SU-DHL-6 (cell line): ENCODE measurements around the gene FANCC.

Experiments used
- CTCF ChIP-seq: fragments of 200-600 bp; sonication (generic); IDR thresholded peaks from one replicate; pipeline ENCODE4 v1.5.1; 2017; ENCODE audit warnings: antibody characterized with exemption, mild to moderate bottlenecking, low read length, moderate library complexity; ENCODE audit not compliant: insufficient read depth, poor library complexity, severe bottlenecking
- EZH2phosphoT487 ChIP-seq: fragments of 200-600 bp; sonication (generic), shearing (Covaris generic); conservative IDR thresholded peaks from 2 replicates; pipeline ENCODE4 v1.6.1; 2018; ENCODE audit warnings: mild to moderate bottlenecking, antibody characterized with exemption, low read length, moderate library complexity, mixed read lengths

- TF ChIP-seq CTCF (no peak), EZH2phosphoT487 (no peak)
These were observed 15.4 kb upstream of the FANCC start for GRCh38 chr9:95332860-95333259.
